Hypothalamus (tissue), 51 donors: ENCODE measurements around the gene TPRG1.

Experiments used
- DNase-seq, 51 donors: peaks; one replicate each; lab custom pipeline; 2025; lab: John Stamatoyannopoulos, UW

Gene TPRG1, protein sequence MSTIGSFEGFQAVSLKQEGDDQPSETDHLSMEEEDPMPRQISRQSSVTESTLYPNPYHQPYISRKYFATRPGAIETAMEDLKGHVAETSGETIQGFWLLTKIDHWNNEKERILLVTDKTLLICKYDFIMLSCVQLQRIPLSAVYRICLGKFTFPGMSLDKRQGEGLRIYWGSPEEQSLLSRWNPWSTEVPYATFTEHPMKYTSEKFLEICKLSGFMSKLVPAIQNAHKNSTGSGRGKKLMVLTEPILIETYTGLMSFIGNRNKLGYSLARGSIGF

DNA sequence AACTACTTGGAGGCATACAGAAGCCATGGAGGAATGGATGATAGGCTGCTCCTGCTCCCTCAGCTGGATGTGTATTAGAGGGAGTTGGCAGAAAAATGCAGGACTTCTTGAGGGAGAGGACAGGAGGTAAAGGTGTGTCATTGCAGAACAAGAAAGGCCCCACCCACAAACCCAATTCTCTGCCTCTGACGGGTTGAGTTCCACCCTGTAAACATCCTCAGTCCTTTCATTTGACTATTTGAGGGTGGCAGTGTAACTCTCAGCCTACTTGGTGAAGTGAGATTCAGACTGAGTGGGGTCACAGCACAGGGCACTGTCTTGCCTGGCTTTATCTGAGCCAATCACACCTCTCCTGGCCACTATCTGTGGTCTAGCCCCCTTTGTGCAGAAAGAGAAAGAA, at the start of gene TPRG1:
Gene TPRG1, plus strand, starts transcription at position 265 of the 400 bp plus-strand sequence. CDS start 35,414 bp downstream, outside the sequence.
- DNase-seq: no peak

DNA sequence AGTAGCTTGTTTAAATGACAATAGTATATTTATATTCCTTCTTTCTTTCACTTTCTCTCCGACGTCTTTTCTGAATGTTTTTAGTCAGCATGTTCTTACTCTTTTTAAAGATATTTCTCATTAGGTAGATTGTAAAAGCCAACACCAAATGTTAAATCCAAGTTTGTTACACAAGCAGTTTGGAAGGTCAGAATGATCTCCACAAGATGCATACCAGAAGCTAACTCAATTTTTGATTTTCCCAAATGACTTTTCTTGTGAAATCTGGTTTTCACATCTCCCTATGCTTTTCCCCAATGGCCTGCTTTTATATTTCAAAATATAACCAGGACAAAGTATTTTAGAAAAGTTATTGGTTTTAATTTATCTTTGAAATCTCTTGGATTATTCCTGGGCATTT, 49.7 kb upstream of the TPRG1 start:
- DNase-seq: no peak

DNA sequence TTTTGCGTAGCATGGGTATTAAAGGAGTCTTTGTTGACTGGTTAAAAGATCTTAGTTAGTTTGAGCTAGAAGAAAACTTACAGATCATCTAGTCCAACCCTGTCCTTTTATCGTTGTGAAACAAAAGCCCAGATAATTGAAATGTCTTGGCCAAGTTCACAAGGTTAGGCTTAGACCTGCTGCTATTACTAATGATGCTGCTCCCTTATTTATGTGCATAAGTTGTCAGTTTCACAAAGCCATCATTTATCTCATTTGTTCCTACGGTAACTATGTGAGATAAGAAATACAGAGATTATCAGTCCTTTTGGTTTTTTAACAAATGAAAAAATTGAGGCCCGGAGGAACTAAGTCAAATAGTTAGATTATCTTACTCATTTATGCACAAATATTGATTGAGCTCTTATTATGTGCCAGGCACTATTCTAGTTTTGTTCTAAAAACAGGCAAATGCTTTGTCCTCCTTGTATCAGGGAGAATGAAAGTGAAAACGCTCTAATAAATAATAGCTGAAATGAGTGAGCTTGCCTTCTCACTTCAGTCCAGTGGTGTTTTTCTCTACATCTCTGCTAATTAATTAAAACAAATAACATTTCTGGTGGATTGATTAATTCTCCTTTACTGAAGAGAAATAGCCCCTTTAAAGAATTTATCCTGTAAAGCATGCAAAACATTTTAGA, 49.1 kb upstream of the TPRG1 start:
- DNase-seq: no peak

DNA sequence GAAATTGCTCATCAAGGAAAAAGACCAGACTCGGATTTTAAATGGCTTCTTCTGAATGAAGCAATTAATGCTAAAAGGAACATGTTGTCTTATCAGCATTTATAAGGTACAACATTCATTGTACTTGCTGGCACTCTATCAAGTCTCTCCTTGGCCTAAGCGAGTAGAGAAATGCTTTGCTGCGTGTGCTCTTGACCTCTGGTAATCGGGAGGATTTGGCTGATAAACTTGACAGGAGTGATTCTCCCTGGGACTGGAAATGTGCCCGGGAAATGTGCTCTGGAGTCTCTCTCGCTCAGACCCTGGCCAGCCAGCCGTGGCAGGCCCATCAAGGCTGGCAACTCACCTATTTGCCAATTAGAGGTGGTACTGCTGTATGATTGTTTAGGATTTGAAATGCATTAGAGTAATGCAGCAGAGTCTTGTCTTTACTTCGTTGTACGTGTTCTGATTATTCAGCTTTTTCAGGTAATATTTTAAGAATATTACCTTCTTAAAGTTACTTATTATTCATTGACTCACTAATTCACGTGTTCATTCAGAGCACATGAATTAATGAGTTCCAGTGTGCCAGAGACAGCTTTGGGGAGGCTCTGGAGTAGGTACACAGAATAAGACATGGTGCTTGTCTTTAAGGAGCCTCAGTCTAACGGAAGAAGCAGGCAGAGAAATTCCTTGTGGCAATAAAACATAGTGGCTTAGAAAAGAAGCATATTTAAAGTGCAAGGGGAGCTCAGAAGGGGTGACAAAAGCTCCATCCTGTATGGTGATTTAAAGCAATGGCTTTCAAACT, 48.0 kb upstream of the TPRG1 start:
- DNase-seq: peak in 9 of 51 donors; percentile 2 to 42 (median 5)

DNA sequence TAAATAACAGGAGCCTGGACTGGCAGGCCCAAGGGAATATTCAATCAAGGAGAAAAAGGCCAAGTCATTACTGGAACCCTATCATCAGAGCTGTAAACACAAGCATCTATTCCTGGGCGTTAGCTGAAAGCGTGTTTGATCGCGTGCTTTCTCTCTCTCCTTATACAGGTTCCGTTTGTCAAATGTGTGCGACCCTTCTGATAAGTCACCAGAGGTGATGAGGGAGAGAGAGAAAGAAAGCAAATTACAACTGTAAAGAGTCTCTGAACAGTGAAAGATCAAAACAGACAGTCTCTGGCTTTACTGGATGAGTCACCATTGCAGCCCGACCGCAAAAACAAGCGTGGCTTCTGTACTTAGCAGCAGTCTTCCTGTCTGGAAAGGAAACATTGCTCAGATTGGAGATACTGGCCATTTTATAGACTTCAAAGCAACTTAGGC, 39.5 kb upstream of the TPRG1 start:
- DNase-seq: peak in 1 of 51 donors; percentile 15

DNA sequence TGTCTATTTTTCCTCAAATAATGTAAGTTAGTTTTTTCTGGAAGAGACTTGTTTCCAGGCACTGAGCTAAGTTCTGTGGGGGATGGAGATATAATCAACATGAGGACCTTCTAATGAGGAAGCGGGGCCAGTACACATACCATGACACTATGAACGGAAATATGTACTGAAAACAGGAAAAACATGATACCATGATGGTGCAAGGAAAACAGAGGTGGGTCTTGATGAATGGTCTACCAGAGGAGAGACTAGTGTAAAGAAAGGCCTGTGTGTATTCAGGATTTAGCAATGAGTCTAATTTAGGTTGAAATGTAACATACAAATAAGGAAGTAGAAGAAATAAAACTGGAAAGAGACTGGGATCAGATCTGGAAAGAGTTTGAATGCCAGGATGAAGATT, 38.9 kb upstream of the TPRG1 start:
- DNase-seq: no peak

DNA sequence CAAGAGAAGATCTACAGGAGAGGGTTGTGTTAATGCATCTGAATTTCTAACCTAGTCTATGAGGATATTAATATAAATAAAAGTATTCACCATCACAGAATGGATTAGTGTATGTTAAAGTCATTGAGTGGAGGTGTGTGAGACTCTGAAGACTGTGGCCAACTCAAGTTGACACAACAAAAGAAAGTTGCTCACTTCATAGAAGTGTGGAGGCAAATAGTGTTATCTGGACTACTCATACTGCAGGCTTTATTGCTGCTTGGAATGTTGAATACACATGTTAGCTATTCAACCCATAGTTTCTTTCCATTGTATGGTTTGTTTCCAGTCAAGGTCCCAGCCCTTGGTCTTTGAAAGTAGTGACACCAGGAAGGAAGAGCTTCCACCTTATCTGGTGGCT, 38.0 kb upstream of the TPRG1 start:
- DNase-seq: no peak

DNA sequence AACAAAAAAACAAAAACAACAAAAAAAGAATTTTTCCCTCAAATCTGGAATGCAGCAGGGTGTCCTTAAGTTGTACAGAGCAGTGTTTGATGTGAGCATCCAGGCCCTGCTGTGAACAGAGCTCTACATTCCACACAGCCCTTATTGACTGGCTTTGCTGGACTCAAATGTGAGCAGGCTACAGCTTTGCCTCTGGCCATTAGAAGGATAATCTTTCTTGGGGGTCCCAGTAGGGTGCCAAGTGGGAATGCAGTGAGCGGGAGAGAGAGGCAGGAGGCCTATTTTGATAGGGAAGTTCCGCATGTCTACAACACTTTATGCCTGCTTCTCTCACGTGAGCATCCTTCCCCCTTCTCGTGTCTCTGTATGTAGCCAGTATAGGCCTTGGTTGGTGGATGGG, 34.4 kb upstream of the TPRG1 start:
- DNase-seq: no peak

DNA sequence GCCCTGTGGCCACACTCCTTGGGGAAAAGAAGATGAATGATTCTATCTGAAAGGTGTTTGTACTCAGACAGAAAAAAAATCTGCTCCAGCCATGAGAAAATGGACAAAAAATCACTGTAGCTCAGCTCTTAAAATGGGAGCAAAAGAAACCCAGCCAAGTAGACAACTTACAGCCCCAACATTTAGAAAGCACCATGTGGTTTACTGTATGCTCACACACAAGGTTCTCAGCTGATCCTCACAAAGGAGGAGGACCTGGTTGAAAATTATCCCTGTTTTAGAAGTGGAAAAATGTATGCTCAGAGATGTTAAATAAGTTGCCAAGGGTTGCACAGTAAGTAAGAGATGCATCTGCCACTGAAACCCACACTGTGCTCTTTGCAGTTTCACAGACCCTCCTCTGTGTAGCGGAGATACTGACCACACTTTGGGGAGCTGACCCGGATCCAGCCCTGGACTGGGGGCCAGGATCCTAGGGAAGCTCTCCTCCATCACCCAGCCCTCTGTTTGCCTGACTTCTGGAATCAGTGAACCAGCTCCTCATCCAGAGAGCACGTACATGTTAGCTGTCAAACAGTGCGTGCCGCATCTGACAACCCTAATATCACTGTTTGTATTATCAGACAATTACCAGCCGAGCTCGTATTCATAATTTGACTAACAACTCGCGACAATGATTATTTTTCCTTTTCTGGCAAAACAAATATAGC, 32.7 kb upstream of the TPRG1 start:
- DNase-seq: no peak

DNA sequence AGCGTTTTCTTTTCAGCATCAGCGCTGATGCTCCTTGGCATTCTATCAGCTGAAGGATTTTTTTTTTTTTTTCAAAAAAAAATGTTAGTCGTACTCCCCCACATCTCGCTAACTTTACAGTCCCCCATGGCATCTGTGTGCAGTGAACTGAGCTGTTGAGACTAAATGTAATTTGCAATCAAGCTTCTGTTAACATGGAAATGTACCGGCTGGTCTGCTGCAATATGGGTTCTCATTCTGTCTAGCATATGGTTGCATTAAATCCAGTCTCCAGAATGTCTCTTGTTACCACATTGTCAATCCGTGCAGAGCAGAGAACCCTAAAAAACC, 32.2 kb upstream of the TPRG1 start:
- no peak for DNase-seq

DNA sequence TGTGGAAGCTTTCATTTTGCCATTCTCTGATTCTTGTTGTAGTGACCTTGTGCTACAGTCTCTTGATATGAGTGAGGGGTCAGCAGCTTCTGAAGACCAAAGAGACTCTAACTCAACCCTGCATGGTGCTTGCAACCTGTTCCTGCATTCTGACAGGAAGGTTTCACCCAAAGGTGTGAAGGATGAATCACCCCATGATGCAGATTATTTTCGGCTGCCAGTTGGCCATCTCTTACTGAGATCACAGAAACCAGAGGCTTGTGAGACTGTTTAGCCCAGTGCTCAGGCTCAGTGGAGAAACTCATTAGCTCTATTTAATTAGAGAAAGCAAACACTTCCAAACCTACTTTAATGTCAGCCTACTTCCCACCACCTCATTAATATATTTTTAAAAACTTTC, 29.2 kb upstream of the TPRG1 start:
- no peak for DNase-seq

DNA sequence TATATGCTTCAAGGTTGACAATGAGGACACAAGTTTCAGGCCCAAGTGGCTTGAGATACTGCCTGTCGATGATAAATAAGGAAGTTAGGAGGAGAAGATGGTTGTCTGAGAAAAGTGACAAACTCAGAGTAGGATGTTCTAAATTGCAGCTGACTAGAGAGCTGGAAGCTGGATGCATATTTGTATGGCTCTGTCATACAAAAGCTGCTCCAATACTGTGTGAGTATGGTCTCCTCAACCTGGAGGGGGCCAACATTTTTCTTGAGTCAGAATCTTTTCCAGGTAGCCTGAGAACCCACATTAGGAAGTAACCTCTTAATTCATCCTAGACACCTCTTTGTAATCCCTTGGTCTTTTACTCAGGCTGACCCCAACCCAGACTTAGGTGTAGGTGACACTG, 28.4 kb upstream of the TPRG1 start:
- DNase-seq: no peak

DNA sequence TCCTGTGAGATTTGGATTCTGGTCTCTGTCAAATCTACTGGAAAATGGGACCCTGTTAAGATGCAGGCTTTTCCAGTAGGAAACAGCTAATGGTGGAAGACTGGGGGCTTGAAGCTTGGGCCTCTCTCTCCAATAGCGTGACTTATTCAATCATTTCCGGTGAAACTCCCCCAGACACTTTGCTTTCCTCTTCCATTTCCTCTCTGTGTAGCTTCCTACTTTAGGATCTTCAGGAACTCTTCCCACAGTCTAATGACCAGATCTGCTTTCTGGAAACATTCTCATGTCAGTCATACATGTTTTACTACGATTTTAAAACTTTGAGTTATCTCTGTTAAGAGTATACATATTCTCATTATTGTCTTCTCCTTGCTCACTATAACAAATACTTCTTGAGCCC, 28.0 kb upstream of the TPRG1 start:
- DNase-seq: no peak

DNA sequence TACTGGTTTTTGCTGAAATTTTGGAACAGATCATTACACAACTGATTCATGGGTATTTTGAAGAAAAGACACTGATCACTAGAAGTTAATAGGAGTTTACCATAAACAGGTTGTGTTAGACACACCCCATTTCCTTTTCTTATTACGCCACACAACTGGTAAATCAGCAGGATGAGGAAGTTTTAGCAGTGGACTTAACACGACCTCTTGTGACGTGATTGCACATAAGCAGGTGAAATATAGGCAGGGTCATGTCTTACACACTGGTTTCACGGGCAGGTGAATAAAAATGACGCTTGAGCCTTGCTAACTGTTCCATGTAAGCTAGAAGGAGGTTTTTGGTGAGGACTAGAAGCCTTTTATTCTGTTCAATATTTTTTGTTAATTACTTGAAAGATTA, 27.1 kb upstream of the TPRG1 start:
- no peak for DNase-seq

DNA sequence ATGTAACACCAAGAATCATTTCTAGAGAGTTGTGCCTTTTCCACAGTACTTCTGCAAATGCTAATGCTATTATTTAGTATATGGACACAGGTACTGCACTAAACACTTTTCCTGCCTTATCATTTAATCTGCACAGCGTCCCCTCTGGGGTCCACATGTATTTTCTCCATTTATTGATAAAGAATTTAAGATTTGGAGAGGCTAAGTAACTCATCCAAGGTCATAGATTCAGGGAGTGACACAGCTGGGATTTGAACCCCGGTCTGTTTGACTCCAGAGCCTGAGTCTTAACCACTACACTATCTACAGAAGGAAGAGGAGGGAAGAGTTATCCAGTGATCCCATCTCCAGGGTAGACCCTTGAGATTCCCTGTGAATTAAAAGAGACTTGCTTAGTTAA, 24.9 kb upstream of the TPRG1 start:
- no peak for DNase-seq

DNA sequence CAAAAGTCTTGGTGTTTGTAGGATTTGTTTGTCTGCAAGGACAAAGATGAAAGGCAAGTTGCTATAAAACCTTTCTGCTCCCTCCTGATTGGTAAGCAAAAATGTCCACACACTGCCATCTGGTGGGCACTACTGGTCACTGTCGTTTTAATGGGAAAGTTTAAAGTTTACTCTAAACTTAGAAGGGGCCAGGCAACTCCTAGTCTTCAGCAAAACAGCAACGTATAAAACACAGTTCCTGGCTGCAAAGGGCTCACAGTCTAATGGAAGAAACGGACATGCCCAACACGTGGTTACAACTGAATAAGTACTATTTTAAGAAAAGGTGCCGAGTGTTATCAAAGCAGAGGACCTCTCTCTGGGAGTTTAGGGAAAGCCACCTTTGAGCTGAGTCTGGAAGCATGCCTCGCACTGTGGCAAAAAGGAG, 23.7 kb upstream of the TPRG1 start:
- peak in 40 of 51 donors; percentile 2 to 82 (median 30) for DNase-seq

DNA sequence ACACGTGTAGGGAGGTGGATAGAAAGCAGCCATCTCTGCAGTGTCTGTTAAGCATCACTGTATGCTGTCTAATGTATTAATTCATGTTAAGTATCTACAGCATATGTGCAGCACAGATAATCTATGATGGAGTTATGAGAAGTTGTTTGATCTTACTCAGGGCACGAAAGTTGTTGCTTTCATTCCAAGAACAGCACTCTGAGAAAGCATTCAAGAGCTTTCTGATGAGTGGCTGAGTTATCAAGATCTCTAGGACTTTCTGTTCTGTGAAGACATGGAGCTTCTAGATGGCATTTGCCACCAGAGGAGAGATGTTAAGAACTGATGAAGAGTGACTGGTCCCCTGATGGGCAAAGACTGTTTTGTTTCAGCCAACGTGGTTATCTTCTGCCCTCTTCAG, 22.6 kb upstream of the TPRG1 start:
- DNase-seq: no peak

DNA sequence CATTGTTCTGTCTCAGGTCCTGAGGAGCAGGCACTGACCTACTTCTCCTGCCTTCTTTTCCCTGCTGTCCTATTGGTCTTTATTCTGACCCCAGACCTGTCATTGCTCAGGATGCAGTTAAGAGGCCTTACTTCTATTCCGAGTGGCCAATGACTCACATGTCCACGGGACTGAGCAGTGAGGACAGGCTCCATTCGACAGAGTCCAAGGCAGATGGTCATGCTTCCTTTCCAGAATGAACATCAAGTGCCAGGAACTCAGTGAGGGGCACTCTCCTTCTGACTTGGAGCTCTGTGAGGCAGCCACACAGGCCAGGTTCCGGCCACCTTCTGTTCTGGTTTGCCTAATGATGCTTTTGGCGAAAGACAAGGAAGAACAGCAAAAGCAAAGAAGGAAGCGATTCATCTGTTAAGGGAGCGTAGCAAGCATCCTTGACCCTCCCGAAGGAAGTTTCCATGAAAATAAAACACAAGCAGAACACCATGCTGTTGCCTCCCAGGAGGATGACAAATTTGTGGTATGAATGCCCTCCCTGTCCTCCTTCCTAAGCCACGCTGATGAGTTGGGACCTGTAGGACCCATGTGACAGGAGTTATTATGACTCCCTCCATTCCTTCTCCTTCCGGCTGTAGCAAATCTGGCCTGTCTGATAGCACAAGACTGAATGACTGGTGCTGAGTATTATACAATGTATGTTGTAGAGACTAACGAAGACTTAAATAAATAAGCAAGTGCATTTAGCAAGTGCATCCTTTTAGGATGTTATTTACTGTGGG, 14.4 kb upstream of the TPRG1 start:
- DNase-seq: no peak

DNA sequence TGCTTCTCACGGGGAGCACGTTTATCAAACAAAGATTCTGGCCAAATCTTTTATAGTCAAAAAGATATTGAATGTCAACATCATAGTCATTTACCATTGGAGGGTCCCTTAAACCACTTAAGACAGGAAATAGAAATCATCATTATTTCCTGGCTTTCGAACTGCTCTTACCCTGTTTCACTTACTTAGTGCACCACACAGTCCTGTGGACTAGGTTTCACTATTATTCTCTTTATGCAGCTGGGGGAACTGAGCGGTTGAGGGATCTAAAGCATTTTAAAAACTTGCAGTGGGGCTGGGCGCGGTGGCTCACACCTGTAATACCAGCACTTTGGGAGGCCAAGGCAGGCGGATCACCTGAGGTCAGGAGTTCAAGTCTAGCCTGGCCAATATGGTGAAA, 13.7 kb upstream of the TPRG1 start:
- DNase-seq: no peak
